ENCODE measurements around the gene SEMA3B.
A peak's percentile ranks its signal among the peaks of the same experiment; 100 is the strongest.

The SEMA3B gene

GRCh38 chr3:50321336-50322114, 52.6 kb downstream of the SEMA3B start (continued):
- no peak for TF ChIP-seq ZNF423 (tag by site-specific recombination; IDR thresholded peaks at IDR 0.05)
- no peak for TF ChIP-seq WT1 (tag by site-specific recombination; IDR thresholded peaks at IDR 0.05)
- no peak for TF ChIP-seq ZNF473 (tag by site-specific recombination; IDR thresholded peaks at IDR 0.05)
- TF ChIP-seq ZSCAN4 (tag by site-specific recombination; IDR thresholded peaks at IDR 0.05): no peak
- no peak; the same call in 1 of the 2 replicates for TF ChIP-seq ZNF449 (tag by site-specific recombination; IDR thresholded peaks at IDR 0.05)
- TF ChIP-seq ZNF394 (tag by site-specific recombination; IDR thresholded peaks at IDR 0.05; ENCODE audit: borderline replicate concordance): 0 out of 2 replicates have a peak, but pooled peaks have one; percentile 40
- no peak for TF ChIP-seq ZNF37A (tag by site-specific recombination; IDR thresholded peaks at IDR 0.05)
- TF ChIP-seq PRDM2 (tag by site-specific recombination; IDR thresholded peaks at IDR 0.05; ENCODE audit: borderline replicate concordance): no peak
- TF ChIP-seq ZSCAN18 (tag by site-specific recombination; IDR thresholded peaks at IDR 0.05): no peak
- TF ChIP-seq ZNF221 (tag by site-specific recombination; IDR thresholded peaks at IDR 0.05; ENCODE audit: borderline replicate concordance): no peak
- TF ChIP-seq ZNF202 (tag by site-specific recombination; IDR thresholded peaks at IDR 0.05; ENCODE audit: borderline replicate concordance): no peak
- no peak for TF ChIP-seq SCRT1 (tag by site-specific recombination; IDR thresholded peaks at IDR 0.05; ENCODE audit: borderline replicate concordance)
- no peak for TF ChIP-seq BCL11A (tag by site-specific recombination; IDR thresholded peaks at IDR 0.05; ENCODE audit: low read depth)
- TF ChIP-seq ZNF391 (tag by site-specific recombination; IDR thresholded peaks at IDR 0.05; ENCODE audit: borderline replicate concordance, low read depth): no peak
- TF ChIP-seq ZBTB7A (tag by site-specific recombination; IDR thresholded peaks at IDR 0.05; ENCODE audit: low read depth): peak; percentile 86
- peak; percentile 86 for TF ChIP-seq SP3 (tag by site-specific recombination; IDR thresholded peaks at IDR 0.05)
- TF ChIP-seq ZNF16 (tag by site-specific recombination; IDR thresholded peaks at IDR 0.05; ENCODE audit: low read depth): no peak
- no peak for TF ChIP-seq ZNF600 (tag by site-specific recombination; IDR thresholded peaks at IDR 0.05)
- TF ChIP-seq ZNF777 (tag by site-specific recombination; IDR thresholded peaks at IDR 0.05; ENCODE audit: borderline replicate concordance): no peak
- TF ChIP-seq ZNF132 (tag by site-specific recombination; IDR thresholded peaks at IDR 0.05; ENCODE audit: borderline replicate concordance): no peak
- TF ChIP-seq ZNF514 (tag by site-specific recombination; IDR thresholded peaks at IDR 0.05): no peak
- no peak for TF ChIP-seq ZNF560 (tag by site-specific recombination; IDR thresholded peaks at IDR 0.05; ENCODE audit: borderline replicate concordance)
- no peak for TF ChIP-seq PBX3 (CRISPR knock-in tag; IDR thresholded peaks at IDR 0.05)
- no peak for TF ChIP-seq HOXD13 (CRISPR knock-in tag; IDR thresholded peaks at IDR 0.05; ENCODE audit: borderline replicate concordance)
- TF ChIP-seq SP7 (tag by site-specific recombination; IDR thresholded peaks at IDR 0.05): peak; percentile 65
- TF ChIP-seq ZNF311 (tag by site-specific recombination; IDR thresholded peaks at IDR 0.05; ENCODE audit: borderline replicate concordance): no peak
- no peak for TF ChIP-seq OSR2 (tag by site-specific recombination; IDR thresholded peaks at IDR 0.05)
- peak; percentile 53; the same call in 1 of the 2 replicates for TF ChIP-seq ZNF2 (tag by site-specific recombination; IDR thresholded peaks at IDR 0.05)
